Neural progenitor cell (in vitro differentiated cells): ENCODE results near the gene TLK2. TPM values are rescaled to one million over a fixed set of nuclear protein-coding genes. Genes with fewer than 3 reads are reported as not detected.
"Not testable (repeated sequence)": the region's sequence is repeated elsewhere in the genome, so short reads cannot be mapped to it uniquely, and the experiment has no call there.

Experiments
- DNase-seq: peaks from one replicate; pipeline ENCODE4 v3.0.0-alpha.2; 2016; ENCODE audit warnings: low spot score
- H2AFZ ChIP-seq: fragments of 200-600 bp; sonication (generic); replicated peaks from 2 replicates; pipeline ENCODE4 v1.6.1; 2016; ENCODE audit warnings: antibody characterized with exemption
- H3F3A ChIP-seq: fragments of 200-600 bp; sonication (generic); 2 replicates; pipeline ENCODE4 v1.6.1; 2016; ENCODE audit warnings: antibody characterized with exemption, low read depth
- H3K27ac ChIP-seq: fragments of 200-600 bp; sonication (generic); 2 replicates; pipeline ENCODE4 v1.5.1; 2016; ENCODE audit warnings: mild to moderate bottlenecking
- H3K27me3 ChIP-seq: fragments of 200-600 bp; sonication (generic); 2 replicates; pipeline ENCODE4 v1.6.1; 2016; ENCODE audit warnings: mild to moderate bottlenecking, moderate library complexity
- H3K36me3 ChIP-seq: fragments of 200-600 bp; sonication (generic); 2 replicates; pipeline ENCODE4 v1.5.1; 2016
- H3K4me1 ChIP-seq: fragments of 200-600 bp; sonication (generic); 2 replicates; pipeline ENCODE4 v1.6.1; 2016; ENCODE audit warnings: mixed run types
- H3K4me2 ChIP-seq: fragments of 200-600 bp; sonication (generic); 2 replicates; pipeline ENCODE4 v1.6.1; 2016
- H3K4me3 ChIP-seq: fragments of 200-600 bp; sonication (generic); 2 replicates; pipeline ENCODE4 v1.5.1; 2016
- H3K79me2 ChIP-seq: fragments of 200-600 bp; sonication (generic); 2 replicates; pipeline ENCODE4 v1.6.1; 2016; ENCODE audit warnings: low read depth
- H3K9ac ChIP-seq: fragments of 200-600 bp; sonication (generic); 2 replicates; pipeline ENCODE4 v1.6.1; 2016
- H3K9me3 ChIP-seq: fragments of 200-600 bp; sonication (generic); 2 replicates; pipeline ENCODE4 v1.5.1; 2016; ENCODE audit warnings: low read depth
- H4K20me1 ChIP-seq: fragments of 200-600 bp; sonication (generic); 2 replicates; pipeline ENCODE4 v1.6.1; 2016; ENCODE audit warnings: low read depth
- H3K27ac Mint-ChIP-seq: 3 replicates; pipeline ENCODE4 v1.8.0; 2021; ENCODE audit warnings: mixed read lengths
- H3K27me3 Mint-ChIP-seq: 2 replicates; pipeline ENCODE4 v1.8.0; 2022; ENCODE audit warnings: low read depth, mild to moderate bottlenecking, inconsistent platforms, moderate library complexity, mixed read lengths; ENCODE audit not compliant: insufficient read depth
- H3K36me3 Mint-ChIP-seq: 3 replicates; pipeline ENCODE4 v1.8.0; 2021; ENCODE audit warnings: mixed read lengths
- H3K4me1 Mint-ChIP-seq: 3 replicates; pipeline ENCODE4 v1.8.0; 2021; ENCODE audit warnings: mixed read lengths
- H3K4me3 Mint-ChIP-seq: 3 replicates; pipeline ENCODE4 v1.8.0; 2021; ENCODE audit warnings: mild to moderate bottlenecking, moderate library complexity, mixed read lengths
- H3K9me3 Mint-ChIP-seq: 3 replicates; pipeline ENCODE4 v1.8.0; 2020; ENCODE audit warnings: mixed read lengths
- total RNA-seq: library from RNA; depleted of rRNA; stranded (reverse); fragments of >200 nt; gene quantifications from 2 replicates; pipeline ENCODE4 v1.2.3, GENCODE V29; 2015; ENCODE audit warnings: low replicate concordance

The TLK2 gene
- total RNA-seq, 1 donor from 2014 or later: 89.9 TPM

GRCh38 chr17:62471380-62471880 is 7.2 kb upstream of the TLK2 start:
- H3F3A ChIP-seq: peaks cover 12% of the 10 kb centered on the region
- Mint-ChIP-seq H3K4me1 (peaks cover 24% of the 10 kb centered on the region), H3K27ac (peak overlapping the region; percentile 82), H3K4me3 (peak overlapping the region; percentile 63)
- H3K27ac ChIP-seq, DNase-seq, H3K79me2 ChIP-seq, H3K27me3 ChIP-seq, H3K36me3 Mint-ChIP-seq, H3K36me3 ChIP-seq, H3K9me3 Mint-ChIP-seq, H3K4me3 ChIP-seq, H3K4me2 ChIP-seq, H3K9ac ChIP-seq, H2AFZ ChIP-seq, H3K27me3 Mint-ChIP-seq, H3K4me1 ChIP-seq, H4K20me1 ChIP-seq, H3K9me3 ChIP-seq: not testable (repeated sequence)

DNA sequence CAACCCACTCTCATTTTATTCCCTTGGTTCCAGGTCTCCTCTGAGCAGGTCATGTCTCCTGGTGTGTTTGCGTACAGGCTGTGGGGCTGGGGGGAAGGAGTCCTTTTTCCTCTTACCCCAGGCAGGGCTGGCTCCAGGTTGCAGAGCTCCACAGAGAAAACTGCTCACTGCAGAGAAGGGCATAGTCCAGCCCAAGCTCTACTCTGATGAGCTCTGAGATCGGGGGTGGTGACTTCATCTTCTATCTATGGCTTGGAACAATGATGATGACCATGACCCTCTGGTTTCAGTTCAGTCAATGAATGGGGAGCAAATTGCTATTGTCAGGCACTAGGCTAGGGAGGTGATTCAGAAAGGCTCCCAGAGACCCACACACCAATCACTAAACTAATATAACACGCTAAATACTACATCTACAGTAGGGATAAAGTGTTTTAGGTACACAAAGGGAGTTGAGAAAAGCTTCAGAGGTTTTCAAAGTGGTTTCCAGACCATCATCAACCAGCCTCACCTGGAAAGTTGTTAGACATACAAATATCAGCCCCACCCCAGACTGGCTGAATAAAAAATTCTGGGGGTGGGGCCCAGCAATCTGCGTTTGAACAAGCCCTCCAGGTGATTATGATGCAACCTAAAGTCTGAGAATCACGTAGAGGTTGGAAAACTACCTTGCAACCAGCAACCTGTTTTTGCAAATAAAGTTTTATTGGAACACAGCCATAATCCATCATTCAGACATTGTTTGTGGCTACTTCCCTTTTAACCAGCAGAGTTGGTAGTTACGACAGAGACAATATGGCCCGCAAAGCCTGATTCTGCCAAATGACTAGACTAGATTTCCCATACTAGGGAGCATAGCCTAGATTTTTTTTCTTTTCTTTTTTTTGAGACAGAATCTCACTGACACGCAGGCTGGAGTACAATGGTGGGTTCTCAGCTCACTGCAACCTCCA is 5.3 kb upstream of the TLK2 start:
- H3K4me1 Mint-ChIP-seq: peaks cover 27% of the 10 kb centered on the region
- H3K9ac ChIP-seq, H3K9me3 ChIP-seq, H3K27me3 ChIP-seq, H3K36me3 ChIP-seq, H2AFZ ChIP-seq, H3K27ac ChIP-seq, DNase-seq, H3K4me3 ChIP-seq, H3K9me3 Mint-ChIP-seq, H3K4me3 Mint-ChIP-seq, H3K4me2 ChIP-seq, H3K27me3 Mint-ChIP-seq, H3K4me1 ChIP-seq, H4K20me1 ChIP-seq: not testable (repeated sequence)
- peaks cover 11% of the 10 kb centered on the region for H3K36me3 Mint-ChIP-seq
- Histone ChIP-seq H3F3A (peaks cover 15% of the 10 kb centered on the region), H3K79me2 (peaks cover 23% of the 10 kb centered on the region)
- peak overlapping the region; percentile 53 for H3K27ac Mint-ChIP-seq

DNA sequence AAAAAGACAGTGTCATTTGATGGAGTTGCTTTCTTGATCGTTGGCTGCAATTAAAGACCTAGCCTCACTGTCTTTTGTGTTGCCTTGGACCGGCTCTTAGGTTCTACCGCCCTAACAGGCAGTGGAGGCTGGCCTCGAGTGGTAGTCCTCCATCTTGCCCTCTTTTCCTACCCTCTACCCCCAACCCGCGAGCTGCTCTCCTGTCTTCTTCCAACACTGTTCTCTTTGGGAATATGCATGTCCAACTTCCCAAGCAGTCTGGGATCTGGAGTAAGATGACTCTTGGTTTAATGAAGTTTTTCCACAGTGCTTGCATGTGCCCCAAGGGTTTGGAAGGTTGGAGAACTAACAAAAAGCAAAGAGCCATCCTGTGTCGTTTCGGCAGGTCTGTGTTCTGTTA is 1.5 kb upstream of the TLK2 start:
- not testable (repeated sequence) for H3K27me3 Mint-ChIP-seq, H3K9ac ChIP-seq, H2AFZ ChIP-seq, DNase-seq, H3K36me3 ChIP-seq, H3K27me3 ChIP-seq, H3K9me3 ChIP-seq, H3K9me3 Mint-ChIP-seq, H3K27ac ChIP-seq
- Histone ChIP-seq H3F3A (peaks cover 24% of the 10 kb centered on the region), H4K20me1 (peaks cover 12% of the 10 kb centered on the region), H3K4me2 (peak overlapping the region; percentile 83), H3K79me2 (peaks cover 54% of the 10 kb centered on the region), H3K4me3 (peak overlapping the region; percentile 90), H3K4me1 (peaks cover 13% of the 10 kb centered on the region)
- H3K27ac Mint-ChIP-seq: peak overlapping the region; percentile 55
- H3K4me1 Mint-ChIP-seq: peaks cover 28% of the 10 kb centered on the region
- H3K36me3 Mint-ChIP-seq: peaks cover 15% of the 10 kb centered on the region
- H3K4me3 Mint-ChIP-seq: peak overlapping the region; percentile 90

GRCh38 chr17:62477718-62478408 is 762 bp upstream of the TLK2 start:
- peak overlapping the region; percentile 88 for H3K27ac Mint-ChIP-seq
- H3K9me3 Mint-ChIP-seq, H2AFZ ChIP-seq, H3K36me3 ChIP-seq, H3K9me3 ChIP-seq, H3K27me3 ChIP-seq, DNase-seq, H3K27me3 Mint-ChIP-seq: not testable (repeated sequence)
- peaks cover 17% of the 10 kb centered on the region for H3K36me3 Mint-ChIP-seq
- Histone ChIP-seq H3F3A (peaks cover 23% of the 10 kb centered on the region), H3K4me2 (peak overlapping the region; percentile 83), H3K9ac (peak overlapping the region; percentile 74), H3K4me3 (peak overlapping the region; percentile 90), H3K79me2 (peaks cover 61% of the 10 kb centered on the region), H4K20me1 (peaks cover 17% of the 10 kb centered on the region), H3K4me1 (peaks cover 13% of the 10 kb centered on the region), H3K27ac (peak overlapping the region; percentile 63)
- peak overlapping the region; percentile 90 for H3K4me3 Mint-ChIP-seq
- peaks cover 25% of the 10 kb centered on the region for H3K4me1 Mint-ChIP-seq

- not testable (repeated sequence) for H3K9me3 ChIP-seq
- peak overlapping the region; percentile 94 for H3K27ac ChIP-seq
Observed at GRCh38 chr17:62478880-62479638, 434 bp downstream of the TLK2 start.

GRCh38 chr17:62479639-62480258 is 1.1 kb downstream of the TLK2 start:
- Histone ChIP-seq H4K20me1 (peaks cover 32% of the 10 kb centered on the region), H3K9ac (peak overlapping the region; percentile 94), H3K4me3 (peak overlapping the region; percentile 90), H3K79me2 (peaks cover 80% of the 10 kb centered on the region), H3K27ac (peak overlapping the region; percentile 94), H3F3A (peaks cover 24% of the 10 kb centered on the region), H3K4me2 (peak overlapping the region; percentile 84), H3K4me1 (peaks cover 13% of the 10 kb centered on the region)
- Mint-ChIP-seq H3K4me1 (peaks cover 20% of the 10 kb centered on the region), H3K36me3 (peaks cover 21% of the 10 kb centered on the region), H3K27ac (peak overlapping the region; percentile 98), H3K4me3 (peak overlapping the region; percentile 98)
- H3K9me3 Mint-ChIP-seq, H3K9me3 ChIP-seq, H3K27me3 Mint-ChIP-seq, H3K36me3 ChIP-seq, H2AFZ ChIP-seq, H3K27me3 ChIP-seq: not testable (repeated sequence)
- peak; percentile 33 for DNase-seq

More at GRCh38 chr17:62478880-62479638, 434 bp downstream of the TLK2 start:
- Histone ChIP-seq H3K4me1 (peaks cover 13% of the 10 kb centered on the region), H3K9ac (peak overlapping the region; percentile 94), H3F3A (peaks cover 24% of the 10 kb centered on the region), H3K4me3 (peak overlapping the region; percentile 90), H3K79me2 (peaks cover 73% of the 10 kb centered on the region), H3K4me2 (peak overlapping the region; percentile 84), H4K20me1 (peaks cover 27% of the 10 kb centered on the region)
- H3K4me1 Mint-ChIP-seq: peaks cover 20% of the 10 kb centered on the region
- H3K36me3 Mint-ChIP-seq: peaks cover 21% of the 10 kb centered on the region
- H3K27me3 Mint-ChIP-seq, H3K9me3 Mint-ChIP-seq, H3K27ac Mint-ChIP-seq, H3K27me3 ChIP-seq, H3K36me3 ChIP-seq, H2AFZ ChIP-seq: not testable (repeated sequence)
- peak; percentile 65 for DNase-seq
- peak overlapping the region; percentile 98 for H3K4me3 Mint-ChIP-seq

DNA sequence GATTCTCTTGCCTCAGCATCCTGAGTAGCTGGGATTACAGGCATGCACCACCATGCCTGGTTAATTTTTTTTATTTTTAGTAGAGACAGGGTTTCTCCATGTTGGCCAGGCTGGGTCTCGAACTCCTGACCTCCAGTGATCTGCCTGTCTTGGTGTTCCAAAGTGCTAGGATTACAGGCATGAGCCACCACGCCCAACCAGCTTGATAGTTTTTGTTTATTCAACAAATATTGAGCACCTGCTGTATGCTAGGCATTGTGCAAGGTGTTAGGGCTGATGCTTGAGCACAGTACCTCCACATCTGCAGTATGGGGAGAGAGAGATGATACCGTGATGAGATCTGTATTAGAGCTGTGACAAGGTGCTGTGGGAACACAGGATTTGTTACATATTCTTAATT is 3.9 kb downstream of the TLK2 start:
- H3K79me2 ChIP-seq: peaks cover 90% of the 10 kb centered on the region
- not testable (repeated sequence) for H3K36me3 ChIP-seq, H3K4me3 ChIP-seq, H2AFZ ChIP-seq, H3K4me3 Mint-ChIP-seq, H3K27ac Mint-ChIP-seq, H3K4me1 ChIP-seq, H3K9me3 Mint-ChIP-seq, H3K27me3 Mint-ChIP-seq, H3K9me3 ChIP-seq, H3K9ac ChIP-seq, DNase-seq, H3K27ac ChIP-seq, H3K27me3 ChIP-seq, H3K4me2 ChIP-seq
- H3F3A ChIP-seq: peaks cover 17% of the 10 kb centered on the region
- H4K20me1 ChIP-seq: peaks cover 37% of the 10 kb centered on the region
- Mint-ChIP-seq H3K4me1 (peaks cover 12% of the 10 kb centered on the region), H3K36me3 (peaks cover 16% of the 10 kb centered on the region)
